ENCODE data around the gene SOX10. TPM values are rescaled to one million over a fixed set of nuclear protein-coding genes. Genes with fewer than 3 reads are reported as not detected.

The SOX10 gene
- total RNA-seq, 1 experiment from 2014 or later, result 2.7 TPM

DNA sequence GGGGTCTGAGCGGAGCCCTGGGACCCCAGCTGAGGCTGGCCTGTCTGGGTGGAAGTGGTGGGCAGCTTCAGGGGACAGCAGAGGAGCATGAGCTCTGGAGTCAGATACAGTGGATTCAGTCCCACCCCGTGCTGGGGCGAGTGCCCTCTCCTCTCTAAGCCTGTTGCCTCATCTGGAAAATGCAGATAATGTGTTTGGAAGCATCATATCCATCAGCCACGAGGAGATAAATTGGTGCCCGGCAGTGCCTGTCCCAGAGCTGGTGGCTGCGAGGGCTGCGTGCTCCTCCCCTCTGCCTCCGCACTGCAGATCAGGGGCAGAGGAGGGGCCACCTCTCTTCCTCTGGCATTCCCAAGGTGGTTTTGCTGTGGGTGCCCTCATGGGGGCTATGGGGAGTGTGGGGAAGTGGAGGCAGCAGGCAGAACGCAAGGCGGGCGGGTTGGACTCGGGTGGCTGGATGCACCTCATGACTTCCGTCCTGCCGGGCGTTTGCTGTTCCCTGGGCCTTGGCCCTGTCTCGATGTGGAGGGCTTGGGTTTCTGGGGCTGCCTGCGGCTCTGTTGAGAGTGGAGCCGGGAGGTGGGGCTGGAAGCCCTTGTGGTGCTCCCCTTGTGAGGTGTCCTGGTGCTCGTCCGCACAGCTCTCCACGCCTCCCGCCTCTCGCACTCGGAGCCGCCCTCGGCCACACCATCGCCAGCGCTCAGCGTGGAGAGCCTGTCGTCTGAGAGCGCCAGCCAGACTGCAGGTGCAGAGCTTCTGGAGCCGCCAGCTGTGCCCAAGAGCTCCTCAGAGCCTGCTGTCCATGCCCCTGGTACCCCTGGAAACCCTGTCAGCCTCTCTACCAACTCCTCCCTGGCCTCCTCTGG, 57.4 kb downstream of the SOX10 start:
- POLR2A ChIA-PET, result no interaction called here
- ATAC-seq, result no peak

DNA sequence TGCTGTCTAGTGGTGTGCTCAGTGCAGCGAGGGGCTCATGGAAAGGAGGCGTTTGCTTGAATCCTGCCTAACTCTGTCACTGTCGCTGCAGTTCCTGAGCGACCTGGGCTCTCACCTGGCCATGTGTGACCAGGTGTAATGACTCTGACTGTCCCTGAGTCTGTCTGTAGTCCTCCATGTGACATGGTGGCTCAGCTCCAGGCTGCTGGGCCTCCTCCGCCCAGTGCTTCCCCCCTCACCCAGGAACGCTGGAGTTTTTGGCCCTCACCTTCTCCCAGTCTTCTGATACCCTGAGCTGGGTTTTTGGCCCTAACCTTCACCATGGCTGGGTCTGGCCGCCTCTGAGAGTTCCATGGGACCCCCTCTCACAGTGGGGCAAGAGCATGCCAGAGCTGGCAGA, 58.0 kb downstream of the SOX10 start:
- ChIA-PET CTCF (no interaction called here), POLR2A (no interaction called here)
- Mint-ChIP-seq H3K27me3 (ENCODE audit: low read depth) (no peaks in the 10 kb centered on the region; the same call in 1 of the 2 replicates), H3K9me3 (no peaks in the 10 kb centered on the region), H3K27ac (no peak overlapping the region), H3K36me3 (peaks cover 9% of the 10 kb centered on the region), H3K4me3 (no peak overlapping the region), H3K4me1 (no peaks in the 10 kb centered on the region)
- DNase-seq (ENCODE audit: low spot score), result no peak
- TF ChIP-seq, protein P1, sequence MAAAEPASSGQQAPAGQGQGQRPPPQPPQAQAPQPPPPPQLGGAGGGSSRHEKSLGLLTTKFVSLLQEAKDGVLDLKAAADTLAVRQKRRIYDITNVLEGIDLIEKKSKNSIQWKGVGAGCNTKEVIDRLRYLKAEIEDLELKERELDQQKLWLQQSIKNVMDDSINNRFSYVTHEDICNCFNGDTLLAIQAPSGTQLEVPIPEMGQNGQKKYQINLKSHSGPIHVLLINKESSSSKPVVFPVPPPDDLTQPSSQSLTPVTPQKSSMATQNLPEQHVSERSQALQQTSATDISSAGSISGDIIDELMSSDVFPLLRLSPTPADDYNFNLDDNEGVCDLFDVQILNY (CRISPR knock-in tag; IDR thresholded peaks at IDR 0.05), result no peak
- TF ChIP-seq ETV6 (CRISPR knock-in tag; IDR thresholded peaks at IDR 0.05), result no peak
- TF ChIP-seq, protein P2, sequence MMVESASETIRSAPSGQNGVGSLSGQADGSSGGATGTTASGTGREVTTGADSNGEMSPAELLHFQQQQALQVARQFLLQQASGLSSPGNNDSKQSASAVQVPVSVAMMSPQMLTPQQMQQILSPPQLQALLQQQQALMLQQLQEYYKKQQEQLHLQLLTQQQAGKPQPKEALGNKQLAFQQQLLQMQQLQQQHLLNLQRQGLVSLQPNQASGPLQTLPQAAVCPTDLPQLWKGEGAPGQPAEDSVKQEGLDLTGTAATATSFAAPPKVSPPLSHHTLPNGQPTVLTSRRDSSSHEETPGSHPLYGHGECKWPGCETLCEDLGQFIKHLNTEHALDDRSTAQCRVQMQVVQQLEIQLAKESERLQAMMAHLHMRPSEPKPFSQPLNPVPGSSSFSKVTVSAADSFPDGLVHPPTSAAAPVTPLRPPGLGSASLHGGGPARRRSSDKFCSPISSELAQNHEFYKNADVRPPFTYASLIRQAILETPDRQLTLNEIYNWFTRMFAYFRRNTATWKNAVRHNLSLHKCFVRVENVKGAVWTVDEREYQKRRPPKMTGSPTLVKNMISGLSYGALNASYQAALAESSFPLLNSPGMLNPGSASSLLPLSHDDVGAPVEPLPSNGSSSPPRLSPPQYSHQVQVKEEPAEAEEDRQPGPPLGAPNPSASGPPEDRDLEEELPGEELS (CRISPR knock-in tag; IDR thresholded peaks at IDR 0.05), result no peak
- TF ChIP-seq, protein P3, sequence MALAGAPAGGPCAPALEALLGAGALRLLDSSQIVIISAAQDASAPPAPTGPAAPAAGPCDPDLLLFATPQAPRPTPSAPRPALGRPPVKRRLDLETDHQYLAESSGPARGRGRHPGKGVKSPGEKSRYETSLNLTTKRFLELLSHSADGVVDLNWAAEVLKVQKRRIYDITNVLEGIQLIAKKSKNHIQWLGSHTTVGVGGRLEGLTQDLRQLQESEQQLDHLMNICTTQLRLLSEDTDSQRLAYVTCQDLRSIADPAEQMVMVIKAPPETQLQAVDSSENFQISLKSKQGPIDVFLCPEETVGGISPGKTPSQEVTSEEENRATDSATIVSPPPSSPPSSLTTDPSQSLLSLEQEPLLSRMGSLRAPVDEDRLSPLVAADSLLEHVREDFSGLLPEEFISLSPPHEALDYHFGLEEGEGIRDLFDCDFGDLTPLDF (CRISPR knock-in tag; IDR thresholded peaks at IDR 0.05), result no peak
- TF ChIP-seq FOXP1 (CRISPR knock-in tag; IDR thresholded peaks at IDR 0.05; ENCODE audit: borderline replicate concordance), result no peak
- no peak for TF ChIP-seq SOX15 (CRISPR knock-in tag; IDR thresholded peaks at IDR 0.05)
- TF ChIP-seq ATF1 (CRISPR knock-in tag; IDR thresholded peaks at IDR 0.05), result no peak
- no peak for TF ChIP-seq NFYB (CRISPR knock-in tag; conservative IDR thresholded peaks at IDR 0.05; ENCODE audit: low read depth)
- TF ChIP-seq, protein P4, sequence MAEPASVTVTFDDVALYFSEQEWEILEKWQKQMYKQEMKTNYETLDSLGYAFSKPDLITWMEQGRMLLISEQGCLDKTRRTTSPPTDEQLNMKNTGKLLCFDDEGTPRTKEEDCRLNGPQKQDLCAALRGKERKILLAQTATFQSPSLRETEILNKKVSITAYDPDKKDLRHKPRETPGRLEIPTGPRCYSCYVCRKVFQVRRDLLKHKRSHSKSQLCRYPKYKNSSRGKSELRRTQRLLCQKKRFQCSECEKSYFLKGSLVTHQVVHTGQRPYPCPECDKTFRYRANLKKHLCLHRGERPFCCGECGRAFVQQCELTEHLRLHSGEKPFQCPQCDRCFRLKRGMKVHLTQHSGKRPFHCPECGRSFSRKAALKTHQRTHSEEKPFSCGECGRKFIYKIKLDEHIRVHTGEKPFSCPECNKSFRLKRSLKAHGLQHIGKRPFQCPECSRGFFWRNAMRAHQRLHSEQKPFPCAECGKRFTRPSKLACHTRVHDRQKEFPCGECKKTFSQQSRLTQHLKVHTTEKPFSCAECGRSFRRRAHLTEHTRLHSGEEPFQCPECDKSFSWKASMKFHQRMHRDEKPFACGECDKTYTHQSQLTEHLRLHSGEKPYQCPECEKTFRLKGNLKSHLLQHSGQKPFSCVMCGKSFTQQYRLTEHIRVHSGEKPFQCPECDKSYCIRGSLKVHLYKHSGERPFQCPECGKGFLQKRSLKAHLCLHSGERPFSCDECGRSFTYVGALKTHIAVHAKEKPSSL (CRISPR knock-in tag; conservative IDR thresholded peaks at IDR 0.05), result no peak
- TF ChIP-seq, protein P5, sequence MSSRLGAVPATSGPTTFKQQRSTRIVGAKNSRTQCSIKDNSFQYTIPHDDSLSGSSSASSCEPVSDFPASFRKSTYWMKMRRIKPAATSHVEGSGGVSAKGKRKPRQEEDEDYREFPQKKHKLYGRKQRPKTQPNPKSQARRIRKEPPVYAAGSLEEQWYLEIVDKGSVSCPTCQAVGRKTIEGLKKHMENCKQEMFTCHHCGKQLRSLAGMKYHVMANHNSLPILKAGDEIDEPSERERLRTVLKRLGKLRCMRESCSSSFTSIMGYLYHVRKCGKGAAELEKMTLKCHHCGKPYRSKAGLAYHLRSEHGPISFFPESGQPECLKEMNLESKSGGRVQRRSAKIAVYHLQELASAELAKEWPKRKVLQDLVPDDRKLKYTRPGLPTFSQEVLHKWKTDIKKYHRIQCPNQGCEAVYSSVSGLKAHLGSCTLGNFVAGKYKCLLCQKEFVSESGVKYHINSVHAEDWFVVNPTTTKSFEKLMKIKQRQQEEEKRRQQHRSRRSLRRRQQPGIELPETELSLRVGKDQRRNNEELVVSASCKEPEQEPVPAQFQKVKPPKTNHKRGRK (CRISPR knock-in tag; IDR thresholded peaks at IDR 0.05; ENCODE audit: borderline replicate concordance), result no peak
- TF ChIP-seq KAT7 (CRISPR knock-in tag; IDR thresholded peaks at IDR 0.05; ENCODE audit: borderline replicate concordance), result no peak
- TF ChIP-seq, protein P6, sequence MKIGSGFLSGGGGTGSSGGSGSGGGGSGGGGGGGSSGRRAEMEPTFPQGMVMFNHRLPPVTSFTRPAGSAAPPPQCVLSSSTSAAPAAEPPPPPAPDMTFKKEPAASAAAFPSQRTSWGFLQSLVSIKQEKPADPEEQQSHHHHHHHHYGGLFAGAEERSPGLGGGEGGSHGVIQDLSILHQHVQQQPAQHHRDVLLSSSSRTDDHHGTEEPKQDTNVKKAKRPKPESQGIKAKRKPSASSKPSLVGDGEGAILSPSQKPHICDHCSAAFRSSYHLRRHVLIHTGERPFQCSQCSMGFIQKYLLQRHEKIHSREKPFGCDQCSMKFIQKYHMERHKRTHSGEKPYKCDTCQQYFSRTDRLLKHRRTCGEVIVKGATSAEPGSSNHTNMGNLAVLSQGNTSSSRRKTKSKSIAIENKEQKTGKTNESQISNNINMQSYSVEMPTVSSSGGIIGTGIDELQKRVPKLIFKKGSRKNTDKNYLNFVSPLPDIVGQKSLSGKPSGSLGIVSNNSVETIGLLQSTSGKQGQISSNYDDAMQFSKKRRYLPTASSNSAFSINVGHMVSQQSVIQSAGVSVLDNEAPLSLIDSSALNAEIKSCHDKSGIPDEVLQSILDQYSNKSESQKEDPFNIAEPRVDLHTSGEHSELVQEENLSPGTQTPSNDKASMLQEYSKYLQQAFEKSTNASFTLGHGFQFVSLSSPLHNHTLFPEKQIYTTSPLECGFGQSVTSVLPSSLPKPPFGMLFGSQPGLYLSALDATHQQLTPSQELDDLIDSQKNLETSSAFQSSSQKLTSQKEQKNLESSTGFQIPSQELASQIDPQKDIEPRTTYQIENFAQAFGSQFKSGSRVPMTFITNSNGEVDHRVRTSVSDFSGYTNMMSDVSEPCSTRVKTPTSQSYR (CRISPR knock-in tag; IDR thresholded peaks at IDR 0.05), result no peak
- TF ChIP-seq FOXJ3 (CRISPR knock-in tag; IDR thresholded peaks at IDR 0.05; ENCODE audit: borderline replicate concordance), result no peak
- no peak for ATAC-seq

More for the DNA sequence above, 57.4 kb downstream of the SOX10 start:
- Mint-ChIP-seq H3K9me3 (no peaks in the 10 kb centered on the region), H3K4me1 (no peaks in the 10 kb centered on the region), H3K4me3 (no peak overlapping the region), H3K36me3 (peaks cover 13% of the 10 kb centered on the region), H3K27ac (no peak overlapping the region), H3K27me3 (ENCODE audit: low read depth) (no peaks in the 10 kb centered on the region; the same call in 1 of the 2 replicates)
- CTCF ChIA-PET, result interaction anchor here (2.7 kb wide), 1 partner anchor 64 kb away, joined by 9 read pairs; no protein-coding TSS in a partner anchor
- DNase-seq (ENCODE audit: low spot score), result no peak
- TF ChIP-seq IRF2 (CRISPR knock-in tag; IDR thresholded peaks at IDR 0.05; ENCODE audit: borderline replicate concordance, low read depth), result no peak
- TF ChIP-seq GABPB1 (CRISPR knock-in tag; IDR thresholded peaks at IDR 0.05), result no peak
- TF ChIP-seq MYBL2 (CRISPR knock-in tag; IDR thresholded peaks at IDR 0.05), result no peak
- TF ChIP-seq GTF2I (CRISPR knock-in tag; conservative IDR thresholded peaks at IDR 0.05), result no peak
- no peak for TF ChIP-seq ZNF138 (CRISPR knock-in tag; conservative IDR thresholded peaks at IDR 0.05)
- TF ChIP-seq ZNF317 (CRISPR knock-in tag; IDR thresholded peaks at IDR 0.05; ENCODE audit: borderline replicate concordance, low read depth), result no peak
- no peak for TF ChIP-seq CREM (CRISPR knock-in tag; IDR thresholded peaks at IDR 0.05)
- TF ChIP-seq, protein P7, sequence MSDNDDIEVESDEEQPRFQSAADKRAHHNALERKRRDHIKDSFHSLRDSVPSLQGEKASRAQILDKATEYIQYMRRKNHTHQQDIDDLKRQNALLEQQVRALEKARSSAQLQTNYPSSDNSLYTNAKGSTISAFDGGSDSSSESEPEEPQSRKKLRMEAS (CRISPR knock-in tag; IDR thresholded peaks at IDR 0.05), result no peak
- TF ChIP-seq, protein P8, sequence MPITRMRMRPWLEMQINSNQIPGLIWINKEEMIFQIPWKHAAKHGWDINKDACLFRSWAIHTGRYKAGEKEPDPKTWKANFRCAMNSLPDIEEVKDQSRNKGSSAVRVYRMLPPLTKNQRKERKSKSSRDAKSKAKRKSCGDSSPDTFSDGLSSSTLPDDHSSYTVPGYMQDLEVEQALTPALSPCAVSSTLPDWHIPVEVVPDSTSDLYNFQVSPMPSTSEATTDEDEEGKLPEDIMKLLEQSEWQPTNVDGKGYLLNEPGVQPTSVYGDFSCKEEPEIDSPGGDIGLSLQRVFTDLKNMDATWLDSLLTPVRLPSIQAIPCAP (CRISPR knock-in tag; IDR thresholded peaks at IDR 0.05), result no peak
- TF ChIP-seq MXD4 (CRISPR knock-in tag; IDR thresholded peaks at IDR 0.05; ENCODE audit: borderline replicate concordance), result no peak
- no peak for TF ChIP-seq NFE2L1 (CRISPR knock-in tag; IDR thresholded peaks at IDR 0.05)
- no peak for TF ChIP-seq CREB1 (CRISPR knock-in tag; IDR thresholded peaks at IDR 0.05)

Data from WTC11 (cell line).